Measurements from ENCODE around the gene PEX16.

Gene PEX16

DNA sequence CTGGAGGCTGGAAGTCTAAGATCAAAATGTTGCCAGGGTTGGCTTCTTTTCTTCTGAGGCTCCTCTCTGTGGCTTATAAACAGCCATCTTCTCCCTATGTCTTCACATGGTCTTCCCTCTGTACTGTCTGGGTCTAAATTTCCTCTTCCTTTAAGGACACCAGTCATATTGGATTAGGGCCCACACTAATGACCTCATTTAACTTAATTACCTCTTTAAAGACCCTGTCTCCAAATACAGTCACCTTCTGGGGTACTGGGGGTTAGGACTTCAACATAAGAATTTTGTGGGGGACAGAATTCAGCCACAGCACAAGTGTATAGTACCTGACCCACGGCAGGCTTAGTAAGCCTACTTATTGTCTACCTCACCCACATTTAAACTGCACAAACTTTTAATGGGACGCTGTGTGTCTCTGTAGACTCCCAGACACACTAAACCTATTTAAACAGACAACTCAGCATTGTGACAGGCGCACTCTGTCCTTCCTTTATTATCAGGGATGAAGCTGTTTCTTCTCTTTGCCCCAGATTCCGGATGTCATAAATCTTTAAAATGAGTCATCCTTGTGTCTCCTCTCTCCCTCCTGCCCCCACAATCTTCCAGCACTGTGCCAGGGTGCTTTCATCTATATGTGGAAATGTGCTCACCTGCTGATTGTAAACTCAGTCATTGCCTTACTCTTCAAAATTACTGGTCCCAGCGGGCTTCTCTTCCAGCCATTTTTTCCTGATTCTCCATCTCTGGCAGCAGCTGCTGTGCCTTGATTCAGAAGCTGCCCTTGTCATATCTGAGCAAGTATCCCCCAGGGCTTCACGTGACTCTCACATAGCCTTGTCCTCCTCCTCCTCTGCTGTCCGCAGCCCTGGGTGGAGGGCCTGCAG lies 37.6 kb downstream of the PEX16 start:
- in situ Hi-C loops (cut with MboI; ENCODE audit: low sequenced_read_pairs): no loop called here

DNA sequence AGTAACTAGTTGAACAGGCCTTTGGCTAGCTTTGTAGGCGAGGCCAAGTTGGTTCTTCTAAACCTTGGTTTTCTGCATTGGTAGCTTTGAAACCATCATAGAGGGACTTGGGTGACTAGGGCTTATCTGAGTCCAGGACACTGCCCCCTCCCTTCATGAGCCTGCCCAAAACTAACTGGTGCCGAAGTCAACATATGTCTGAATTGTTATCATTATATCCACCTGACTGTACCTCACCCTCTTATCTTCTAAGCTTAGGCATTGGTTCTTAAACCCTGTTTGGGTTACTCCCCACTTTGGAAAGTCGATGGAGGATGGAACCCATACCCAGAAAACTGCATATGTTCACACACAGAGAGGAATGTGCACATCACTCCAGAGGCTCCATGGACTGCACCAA lies 39.8 kb downstream of the PEX16 start:
- in situ Hi-C loops (cut with MboI; ENCODE audit: low sequenced_read_pairs): no loop called here

DNA sequence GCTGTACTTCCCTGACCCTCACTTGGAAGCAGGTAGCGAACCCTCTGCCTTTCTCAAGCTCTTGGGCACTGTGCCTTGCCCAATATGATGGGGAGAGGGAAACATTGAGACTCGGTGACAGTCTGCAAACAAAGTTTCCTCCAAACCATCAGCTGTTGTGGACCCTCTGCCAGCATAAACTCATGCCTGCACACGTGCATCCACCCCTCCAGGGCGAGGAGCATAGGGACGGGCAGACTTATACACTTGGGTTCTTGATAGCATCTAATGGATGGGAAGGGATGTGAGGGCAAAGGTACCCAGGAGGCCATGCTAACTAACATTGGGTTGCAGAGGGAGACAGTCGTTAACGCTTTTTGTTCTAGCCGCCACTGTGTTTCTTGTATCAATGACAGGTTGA lies 40.5 kb downstream of the PEX16 start:
- in situ Hi-C loops (cut with MboI; ENCODE audit: low sequenced_read_pairs): no loop called here

DNA sequence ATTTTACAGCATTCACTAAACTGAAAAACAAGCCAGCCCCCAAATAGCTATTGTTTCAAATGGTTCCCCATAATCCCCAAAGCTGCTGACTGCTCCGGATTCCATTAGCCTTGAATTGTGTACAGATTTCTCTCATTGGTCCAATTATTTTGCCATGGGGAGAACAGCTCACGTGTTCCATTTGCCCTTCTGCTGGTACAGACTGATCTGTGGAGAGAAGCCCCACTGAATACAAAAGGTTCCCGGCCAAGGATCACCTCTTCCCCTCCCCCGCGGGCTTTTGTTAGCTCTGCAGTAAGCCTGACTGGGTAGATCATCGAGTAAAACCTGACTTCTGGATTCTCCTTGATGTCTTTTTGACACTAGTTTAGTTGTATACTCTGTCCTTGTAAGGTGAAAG lies 41.3 kb downstream of the PEX16 start:
- in situ Hi-C loops (cut with MboI; ENCODE audit: low sequenced_read_pairs): no loop called here

DNA sequence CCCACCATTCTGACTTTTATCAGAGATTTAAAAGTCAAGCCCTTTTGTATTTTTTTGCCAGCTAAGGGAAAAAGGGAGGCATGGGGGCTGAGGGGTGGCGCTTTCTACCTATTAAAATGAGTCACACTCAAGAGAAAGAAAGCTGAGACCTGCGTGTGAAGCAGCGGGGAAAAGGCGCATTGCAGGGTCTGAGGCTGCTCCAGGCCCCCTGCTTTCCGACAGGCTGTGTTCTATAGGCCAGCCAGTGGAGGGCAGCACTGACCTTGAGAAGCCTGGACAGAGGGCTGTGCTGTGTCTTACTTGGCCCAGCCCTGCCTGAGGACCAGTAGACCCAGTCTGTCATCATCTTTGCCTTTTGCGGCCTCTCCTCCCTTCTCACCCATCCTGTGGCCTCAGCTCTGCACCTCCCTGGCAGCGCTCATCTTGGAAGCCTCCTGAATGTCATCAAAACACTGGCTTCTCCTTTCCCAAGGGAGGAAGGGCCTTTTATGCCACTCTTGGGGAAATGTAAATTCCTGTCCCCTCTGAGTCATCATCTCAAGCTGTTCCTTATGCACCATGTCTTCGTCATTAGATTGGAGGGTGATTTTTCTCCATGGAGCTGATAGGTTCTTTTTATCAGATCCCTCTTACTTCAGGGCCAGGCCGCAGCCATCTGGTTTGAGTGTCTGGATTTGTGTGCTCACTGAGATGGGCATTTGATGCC lies 44.9 kb downstream of the PEX16 start:
- in situ Hi-C loops (cut with MboI; ENCODE audit: low sequenced_read_pairs): no loop called here

DNA sequence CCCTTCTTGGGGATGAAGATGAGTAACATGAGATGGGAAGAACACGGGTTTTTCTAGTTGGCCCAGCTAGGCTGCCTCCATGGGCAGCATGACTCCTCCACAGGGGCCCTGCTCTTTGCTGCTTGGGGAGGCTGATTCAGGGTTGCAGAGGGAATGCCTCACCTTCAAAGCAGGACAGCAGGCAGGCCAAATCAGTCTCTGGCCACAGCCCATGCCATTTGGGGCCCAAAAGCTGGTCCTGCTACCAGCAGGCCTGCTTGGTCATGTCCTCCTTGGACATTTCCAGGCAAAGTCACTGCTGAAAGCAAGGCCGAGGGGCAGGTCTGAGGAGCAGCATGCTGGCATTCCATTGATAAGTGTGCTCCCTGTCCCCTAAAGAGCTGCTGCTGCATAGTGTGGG lies 46.0 kb downstream of the PEX16 start:
- in situ Hi-C loops (cut with MboI; ENCODE audit: low sequenced_read_pairs): no loop called here

DNA sequence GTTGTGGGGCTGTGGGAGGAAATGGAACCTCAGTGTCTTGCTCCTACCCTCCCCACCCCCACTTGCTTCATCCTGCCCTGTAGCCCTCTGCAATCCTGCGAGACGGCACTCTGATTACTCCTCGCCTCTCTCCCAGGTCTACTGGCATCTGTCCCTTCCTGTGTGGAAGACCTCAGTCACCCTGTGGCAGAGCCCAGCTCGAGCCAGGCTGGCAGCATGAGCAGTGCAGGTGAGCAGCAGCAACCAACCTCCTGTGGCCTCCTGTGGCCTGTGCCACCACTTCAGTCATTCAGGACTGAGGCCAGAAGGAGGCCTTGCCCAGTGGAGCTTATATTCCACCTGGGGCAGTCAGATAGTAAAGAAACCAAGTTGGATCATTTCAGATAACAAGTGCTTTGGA lies 47.0 kb downstream of the PEX16 start:
- in situ Hi-C loops (cut with MboI; ENCODE audit: low sequenced_read_pairs): no loop called here

DNA sequence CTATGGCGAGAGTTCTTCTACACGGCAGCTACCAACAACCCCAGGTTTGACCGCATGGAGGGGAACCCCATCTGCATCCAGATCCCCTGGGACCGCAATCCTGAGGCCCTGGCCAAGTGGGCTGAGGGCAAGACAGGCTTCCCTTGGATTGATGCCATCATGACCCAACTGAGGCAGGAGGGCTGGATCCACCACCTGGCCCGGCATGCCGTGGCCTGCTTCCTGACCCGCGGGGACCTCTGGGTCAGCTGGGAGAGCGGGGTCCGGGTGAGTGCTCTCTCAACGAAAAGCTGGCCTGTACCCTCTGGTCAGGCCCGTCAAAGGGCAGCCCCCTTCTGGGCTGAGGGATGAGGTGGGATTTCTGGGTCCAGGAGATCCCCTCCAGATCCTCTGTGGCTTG lies 48.1 kb downstream of the PEX16 start:
- in situ Hi-C loops (cut with MboI; ENCODE audit: low sequenced_read_pairs): no loop called here

DNA sequence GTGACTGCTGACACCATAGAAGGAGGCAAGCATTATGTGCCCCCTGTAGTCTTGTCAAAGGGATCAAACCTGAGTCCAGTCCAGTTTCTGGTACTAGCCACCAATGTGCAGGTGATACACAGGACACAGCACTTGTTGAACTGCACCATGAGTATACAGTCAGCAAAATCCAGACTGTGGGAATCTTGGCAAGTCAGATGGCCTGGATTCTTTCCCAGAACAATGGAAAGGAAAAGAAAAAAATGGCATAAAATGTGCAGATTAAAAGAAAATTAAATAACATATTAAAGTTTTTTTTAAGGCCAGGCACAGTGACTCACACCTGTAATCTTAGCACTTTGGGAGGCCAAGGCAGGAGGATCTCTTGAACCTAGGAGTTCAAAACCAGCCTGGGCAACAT lies 53.6 kb downstream of the PEX16 start:
- in situ Hi-C loops (cut with MboI; ENCODE audit: low sequenced_read_pairs): no loop called here

DNA sequence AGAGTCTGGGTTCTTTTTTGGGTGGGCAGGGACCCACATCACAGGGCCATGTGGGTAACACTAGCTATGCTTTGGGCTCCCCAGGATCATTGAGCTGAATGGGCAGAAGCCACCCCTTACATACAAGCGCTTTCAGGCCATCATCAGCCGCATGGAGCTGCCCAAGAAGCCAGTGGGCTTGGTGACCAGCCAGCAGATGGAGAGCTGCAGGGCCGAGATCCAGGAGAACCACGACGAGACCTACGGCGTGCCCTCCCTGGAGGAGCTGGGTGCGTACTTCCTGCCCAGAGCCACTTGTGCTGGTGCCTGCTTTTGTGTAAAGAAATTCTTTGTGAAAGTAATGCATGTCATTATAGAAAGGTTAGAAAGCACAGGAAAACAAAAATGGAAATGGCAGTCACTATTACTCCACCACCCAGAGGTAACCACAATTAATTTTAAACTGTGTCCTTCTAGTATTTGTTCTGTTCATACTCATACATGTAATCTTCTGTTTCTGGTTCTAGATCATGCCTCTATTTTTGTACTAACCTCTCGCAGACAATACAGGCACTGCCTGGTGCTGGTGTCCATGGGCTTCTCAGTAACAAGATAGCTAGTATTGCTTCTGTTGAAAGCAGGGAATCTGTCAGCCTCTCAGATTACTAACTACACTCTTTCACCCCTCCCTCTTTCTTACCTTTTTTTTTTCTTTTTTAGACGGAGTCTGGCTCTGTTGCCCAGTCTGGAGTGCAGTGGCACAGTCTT lies 56.7 kb downstream of the PEX16 start:
- in situ Hi-C loops (cut with MboI; ENCODE audit: low sequenced_read_pairs): no loop called here

DNA sequence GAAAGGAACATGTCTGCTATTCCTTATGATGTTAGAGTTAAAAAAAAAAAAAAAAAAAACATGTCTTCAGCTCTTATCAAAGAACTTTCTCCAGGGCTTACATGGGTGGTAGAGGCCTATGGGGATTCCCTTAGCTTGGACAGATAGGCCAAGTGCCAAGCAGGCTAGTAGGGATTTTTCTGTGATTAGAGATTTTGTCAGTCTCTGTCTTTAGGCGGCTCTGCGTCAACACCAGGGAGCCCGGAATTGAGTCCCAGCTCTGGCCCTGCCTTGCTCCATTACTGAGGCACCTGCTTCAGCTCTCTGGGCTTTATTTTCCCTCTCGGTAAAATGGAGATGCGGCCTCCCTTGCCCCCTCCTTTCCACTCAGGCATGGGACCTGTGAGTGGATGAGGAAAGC lies 57.3 kb downstream of the PEX16 start:
- in situ Hi-C loops (cut with MboI; ENCODE audit: low sequenced_read_pairs): no loop called here
